CMK (cell line): Measurements from ENCODE around the gene USP7.

Experiments used
- DNase-seq: peaks from one replicate; pipeline ENCODE4 v3.0.0-alpha.2; 2010; ENCODE audit warnings: low read depth

Gene USP7

GRCh38 chr16:8899709-8900317, 63.9 kb downstream of the USP7 start:
- no peak for DNase-seq

- no peak for DNase-seq
Observed at GRCh38 chr16:8898660-8899318, 64.9 kb downstream of the USP7 start.

DNA sequence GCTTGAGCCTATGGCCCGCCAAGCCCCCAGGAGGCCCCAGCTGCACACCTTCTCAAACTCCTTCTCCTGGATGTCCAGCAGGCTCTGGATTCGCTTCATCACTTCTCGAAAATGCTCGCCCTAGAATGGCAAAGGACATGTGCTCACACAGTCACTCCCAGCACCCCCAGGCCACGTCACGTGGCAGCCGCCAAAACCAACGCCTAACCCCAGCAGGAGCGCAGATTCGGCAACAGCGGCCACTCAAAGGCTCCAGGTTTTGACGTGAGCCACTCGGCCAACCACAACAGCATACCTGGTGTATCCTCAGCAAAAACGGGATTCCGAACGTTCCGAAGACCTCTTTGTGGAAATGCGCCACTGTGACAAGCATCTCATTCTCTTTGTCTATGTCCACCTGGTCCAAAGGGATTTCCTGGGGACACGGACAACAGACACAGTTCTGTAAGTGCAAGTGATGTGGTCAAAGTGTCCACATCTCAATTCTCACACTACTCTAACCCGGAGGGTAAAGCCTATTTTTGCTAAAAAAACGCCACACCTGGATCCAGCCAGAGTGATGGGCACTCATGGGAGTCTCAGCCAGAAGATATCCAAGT, 68.9 kb downstream of the USP7 start:
- no peak for DNase-seq

GRCh38 chr16:8893976-8894690, 69.6 kb downstream of the USP7 start:
- DNase-seq: no peak

DNA sequence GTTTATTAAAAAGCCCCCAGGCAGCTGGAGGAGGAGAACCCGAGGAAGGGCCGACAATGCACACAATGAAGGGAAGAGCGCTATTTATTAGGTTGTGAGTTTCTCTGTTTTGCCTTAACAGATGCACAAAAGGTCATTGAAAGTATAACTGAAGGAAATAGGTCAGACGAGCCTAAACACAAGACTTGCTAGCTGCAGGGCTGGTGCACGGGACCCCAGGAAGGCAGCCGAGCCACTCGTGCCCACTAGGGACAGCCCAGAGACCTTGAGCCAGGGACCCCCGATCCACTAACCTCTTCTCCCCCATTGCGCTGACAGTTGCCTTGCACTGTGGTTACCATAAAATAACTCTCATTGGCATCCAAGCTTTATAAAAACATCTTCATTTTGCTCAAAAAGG, 70.3 kb downstream of the USP7 start:
- DNase-seq: no peak

DNA sequence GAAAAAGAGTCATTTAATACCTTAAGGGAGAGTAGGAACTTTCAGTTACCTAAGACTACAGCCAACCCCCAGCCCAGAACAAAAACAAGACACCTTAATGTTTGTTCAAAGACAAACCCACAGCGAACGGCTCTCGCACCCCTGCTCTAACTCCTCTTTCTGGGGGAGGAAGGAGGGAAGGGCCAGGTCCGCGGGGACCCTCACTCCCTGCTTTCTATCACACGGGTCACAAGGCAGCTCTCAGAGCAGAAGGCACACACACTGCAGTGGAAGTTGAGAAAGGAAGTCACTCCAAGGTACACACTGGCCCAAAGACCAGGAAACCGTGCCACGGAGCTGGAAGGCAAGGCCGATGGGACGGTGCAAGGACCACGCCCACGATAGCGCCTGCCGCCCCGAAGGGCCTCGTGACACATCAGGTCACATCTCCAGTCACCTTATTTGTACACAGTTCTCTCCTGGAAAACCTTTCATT, 71.6 kb downstream of the USP7 start:
- no peak for DNase-seq

DNA sequence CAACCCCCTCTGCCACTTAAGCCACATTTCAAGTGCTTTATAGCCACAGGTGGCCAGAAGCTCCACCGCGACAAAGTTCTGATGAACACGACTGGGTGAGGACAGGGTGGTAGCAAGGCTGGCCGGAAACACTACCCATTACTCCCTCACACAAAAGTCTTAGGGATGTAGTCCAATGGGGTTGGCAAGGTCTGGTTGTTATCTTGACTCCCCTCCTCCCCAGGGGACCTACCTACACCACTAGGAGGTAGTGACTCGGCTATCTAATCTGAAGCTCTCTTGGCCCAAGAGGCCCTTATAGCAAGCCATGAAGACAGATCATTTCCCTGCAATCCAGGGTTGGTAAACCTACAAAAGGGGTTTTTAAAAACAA, 73.2 kb downstream of the USP7 start:
- no peak for DNase-seq

- no peak for DNase-seq
Observed at GRCh38 chr16:8889893-8890548, 73.7 kb downstream of the USP7 start.

DNA sequence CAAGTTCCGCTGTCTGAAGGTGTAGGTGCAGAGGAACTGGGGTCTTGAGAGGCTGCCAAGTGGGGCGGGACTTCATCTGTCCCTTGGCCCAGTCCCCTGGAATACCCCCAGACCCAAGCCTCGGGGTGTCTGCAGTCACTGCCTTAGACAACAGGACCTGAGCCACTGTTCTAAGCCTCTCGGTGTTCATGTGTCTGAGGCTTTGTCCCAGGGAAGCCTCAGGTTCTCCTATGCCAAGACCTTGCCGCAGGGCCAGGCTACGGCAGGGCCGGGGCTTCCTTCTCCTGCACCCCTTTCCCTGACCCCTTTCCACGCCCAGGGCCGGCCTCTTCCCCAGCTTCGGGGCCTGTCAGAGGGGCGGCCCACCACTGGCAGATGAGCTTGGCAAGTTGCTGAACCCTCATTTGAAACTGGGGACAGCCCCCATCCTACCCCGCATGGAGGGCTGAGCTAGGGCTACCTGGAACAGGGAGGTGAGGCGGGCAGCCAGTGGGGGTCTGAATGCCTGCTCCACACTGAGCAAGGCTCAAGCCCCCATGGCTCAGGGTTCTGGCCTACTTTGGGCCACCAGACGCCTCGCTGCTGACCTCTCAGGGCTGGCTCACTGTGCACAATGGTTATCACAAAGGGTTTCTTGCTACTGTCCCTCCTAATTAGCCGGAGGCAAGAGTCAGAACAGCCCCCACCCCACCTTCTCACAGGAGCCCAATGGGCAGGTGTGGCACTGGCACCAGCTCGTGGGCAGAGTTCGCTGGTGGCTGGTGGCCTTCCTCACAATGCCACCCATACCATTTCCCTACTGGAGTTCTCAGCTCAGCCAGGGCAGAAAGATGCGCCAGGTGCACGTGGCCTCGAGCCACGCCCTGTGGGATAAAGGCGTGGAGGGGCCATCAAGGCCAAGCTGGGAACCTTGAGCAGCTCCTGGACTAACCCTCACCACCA, 74.5 kb downstream of the USP7 start:
- no peak for DNase-seq

DNA sequence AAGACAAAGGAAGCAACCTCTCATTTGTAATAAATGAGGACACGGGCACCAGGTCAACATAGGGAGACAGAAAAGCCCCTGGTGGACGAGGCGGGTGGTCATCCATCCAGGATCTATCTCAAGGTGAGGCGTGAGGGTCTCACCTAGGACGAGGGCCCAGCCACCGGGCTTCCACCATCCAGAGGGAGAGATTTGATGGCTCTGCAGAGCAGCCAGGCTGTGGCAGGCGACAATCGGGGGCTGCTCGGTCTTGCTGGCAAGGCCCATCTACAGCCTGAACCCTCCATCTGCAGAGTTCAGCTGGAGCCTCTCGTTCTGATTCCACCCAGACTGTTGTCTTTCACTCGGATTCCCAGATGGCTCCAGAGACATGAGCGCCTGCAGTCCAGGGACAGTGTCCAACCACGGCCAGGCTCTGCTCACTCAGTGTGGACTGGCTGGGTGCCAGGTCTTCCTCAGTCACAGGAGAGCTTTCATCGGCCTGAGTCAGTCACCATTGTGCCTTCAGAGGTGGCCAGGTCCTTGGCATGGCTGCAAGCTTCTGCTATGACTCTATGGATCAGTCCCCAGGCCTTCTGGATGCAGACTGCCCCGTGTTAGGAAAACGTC, 75.7 kb downstream of the USP7 start:
- DNase-seq: no peak

DNA sequence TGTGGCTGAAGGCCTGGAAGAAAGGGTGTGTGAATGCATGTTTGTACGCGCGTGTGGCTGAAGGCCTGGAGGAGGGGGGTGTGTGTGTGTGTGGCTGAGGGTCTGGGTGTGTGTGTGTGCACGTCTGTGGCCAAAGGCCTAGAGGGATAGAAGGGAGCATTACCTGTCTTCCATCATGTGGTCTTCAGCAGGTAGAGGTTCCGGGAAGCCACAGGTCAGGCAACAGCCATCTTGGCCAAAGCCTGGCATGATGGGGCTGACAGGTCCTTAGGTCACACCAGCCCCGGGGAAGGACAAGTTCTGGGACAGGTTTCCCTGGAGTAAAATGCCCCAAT, 76.3 kb downstream of the USP7 start:
- no peak for DNase-seq

DNA sequence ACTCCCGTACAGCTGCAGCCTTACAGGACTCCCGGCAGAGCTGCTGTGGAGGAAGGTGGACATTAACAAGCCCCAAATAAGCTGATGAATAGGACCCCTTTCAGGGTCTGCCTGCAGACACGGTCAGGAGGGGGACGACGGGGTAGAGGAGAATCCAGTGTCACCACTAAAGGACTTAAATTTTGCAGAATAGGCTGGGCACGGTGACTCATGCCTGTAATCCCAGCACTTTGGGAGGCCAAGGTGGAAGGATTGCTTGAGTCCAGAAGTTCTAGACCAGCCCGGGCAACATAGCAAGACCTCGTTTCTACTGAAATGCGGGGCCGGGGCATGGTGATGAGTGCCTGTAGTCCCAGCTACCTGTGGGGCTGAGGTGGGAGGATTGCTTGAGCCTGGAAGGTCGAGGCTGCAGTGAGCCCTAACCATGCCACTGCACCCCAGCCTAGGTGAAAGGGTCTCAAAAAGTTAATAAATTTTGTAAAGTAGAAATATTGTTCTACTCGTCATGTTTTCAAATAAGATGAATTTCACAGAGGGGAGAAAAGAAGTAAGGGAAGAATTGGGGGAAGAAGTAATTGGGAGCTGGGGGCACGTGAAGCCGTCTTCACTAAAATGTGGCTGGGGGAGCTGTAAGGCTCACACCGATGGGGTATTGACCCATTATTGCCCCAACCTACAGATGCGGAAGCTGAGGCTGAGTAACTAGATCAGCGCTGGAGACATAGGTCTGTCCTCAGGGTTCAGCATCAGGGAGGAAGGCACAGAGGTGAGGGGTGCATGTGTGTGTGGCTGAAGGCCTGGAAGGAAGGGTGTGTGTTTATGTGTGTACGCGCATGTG, 76.9 kb downstream of the USP7 start:
- no peak for DNase-seq

DNA sequence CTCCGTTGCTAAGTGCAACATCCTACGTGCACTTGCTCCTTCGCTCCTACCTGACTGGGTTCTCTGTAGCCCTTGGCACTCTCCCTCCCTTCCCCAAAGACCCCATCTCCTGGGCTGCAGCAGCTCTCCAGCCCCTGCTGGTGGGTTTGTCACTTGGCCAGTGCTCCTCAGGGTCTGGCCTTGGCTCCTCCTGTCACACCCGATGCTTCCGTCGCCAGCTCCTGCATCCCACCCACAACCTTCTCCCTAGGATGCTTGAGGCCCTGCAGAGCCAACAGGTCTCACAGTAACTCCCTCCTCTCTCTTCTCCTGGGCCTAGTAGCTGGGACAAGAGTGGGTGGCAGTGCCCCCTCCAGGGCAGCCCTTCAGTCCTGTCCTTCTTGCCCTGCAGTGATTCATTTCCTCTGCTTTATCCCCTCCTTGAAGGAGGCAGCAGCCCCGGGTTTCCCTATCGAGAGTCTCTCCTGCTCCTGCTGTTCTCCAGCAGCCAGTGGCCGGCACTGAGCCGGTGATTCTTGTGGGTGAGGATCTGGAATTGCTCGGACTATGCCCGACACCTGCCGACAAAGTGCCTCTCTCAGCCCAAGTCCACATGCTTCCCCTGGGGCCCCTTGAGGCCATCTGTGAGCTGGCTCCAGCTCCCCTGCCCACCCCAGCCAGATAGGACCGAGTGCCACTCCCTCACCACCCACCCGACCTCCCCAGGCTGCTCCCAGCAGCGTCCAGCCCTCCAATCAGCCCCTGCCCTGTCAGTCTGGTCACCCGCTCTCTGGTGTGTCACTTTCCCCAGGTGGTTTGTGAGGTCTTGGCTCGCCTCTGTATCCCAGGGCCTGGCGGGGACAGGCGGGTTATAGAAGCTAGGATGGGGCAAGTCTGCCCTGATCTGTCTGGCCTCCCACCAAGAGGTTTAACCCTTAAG, 77.8 kb downstream of the USP7 start:
- DNase-seq: no peak

DNA sequence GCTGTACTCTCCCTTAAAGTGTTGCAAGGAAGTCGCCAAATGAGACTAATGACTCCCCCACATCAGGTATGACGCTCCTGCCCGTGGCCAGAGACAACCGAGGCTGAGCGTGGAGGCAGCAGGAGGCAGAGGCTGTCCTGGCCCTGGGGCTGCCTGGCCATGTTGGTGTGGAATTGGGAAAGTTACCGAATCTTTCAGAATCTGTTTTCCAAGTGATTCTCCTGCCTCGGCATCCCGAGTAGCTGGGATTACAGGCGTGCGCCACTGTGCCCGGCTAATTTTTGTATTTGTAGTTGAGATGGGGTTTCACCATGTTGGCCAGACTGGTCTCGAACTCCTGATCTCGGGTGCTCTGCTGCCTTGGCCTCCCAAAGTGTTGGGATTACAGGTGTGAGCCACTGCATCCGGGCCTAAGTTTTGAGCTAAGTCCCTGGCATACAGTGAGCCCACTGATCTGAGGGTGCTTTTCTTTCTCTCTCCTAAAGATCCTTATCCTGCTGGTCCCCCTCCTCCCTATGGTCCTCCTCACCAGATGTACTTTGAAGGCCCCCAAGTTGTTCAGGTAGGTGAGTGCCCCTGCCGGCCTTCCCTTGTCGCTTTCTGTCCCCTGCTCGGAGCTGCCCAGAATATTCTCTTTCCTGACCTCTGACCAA, 80.9 kb downstream of the USP7 start:
- DNase-seq: no peak

GRCh38 chr16:8882041-8882617, 81.6 kb downstream of the USP7 start, which contains the start of gene LITAFD:
Gene LITAFD, plus strand, starts transcription at chr16:8882351. Its CDS starts 2,005 bp downstream, at chr16:8884356.
- no peak for DNase-seq

DNA sequence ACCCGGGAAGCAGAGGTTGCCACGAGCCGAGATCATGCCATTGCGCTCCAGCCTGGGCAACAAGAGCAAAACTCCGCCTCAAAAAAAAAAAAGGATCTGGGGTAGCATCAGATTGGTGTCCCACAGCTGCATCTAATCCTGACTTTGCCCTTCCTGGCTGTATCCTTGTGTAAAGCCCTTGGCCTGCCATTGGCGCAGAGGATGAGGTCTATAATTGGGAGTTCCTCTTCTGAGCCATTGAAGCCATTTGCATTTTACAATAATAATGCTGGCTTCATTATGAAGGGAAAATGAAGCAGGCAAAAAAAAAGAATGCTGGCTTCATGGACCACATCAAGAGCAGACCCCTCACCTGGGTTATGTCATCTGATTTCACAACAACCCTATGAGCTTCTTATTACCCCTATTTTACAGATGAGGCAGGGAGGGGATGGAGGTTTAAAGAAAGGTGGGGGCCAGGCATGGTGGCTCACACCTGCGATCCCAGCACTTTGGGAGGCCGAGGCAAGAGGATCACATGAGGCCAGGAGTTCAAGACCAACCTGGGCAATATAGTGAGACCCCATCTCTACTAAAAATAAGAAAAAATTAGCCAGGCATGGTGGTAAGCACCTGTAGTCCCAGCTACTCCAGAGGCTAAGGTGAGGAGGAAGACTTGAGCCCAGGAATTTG, 82.7 kb downstream of the USP7 start:
- no peak for DNase-seq

DNA sequence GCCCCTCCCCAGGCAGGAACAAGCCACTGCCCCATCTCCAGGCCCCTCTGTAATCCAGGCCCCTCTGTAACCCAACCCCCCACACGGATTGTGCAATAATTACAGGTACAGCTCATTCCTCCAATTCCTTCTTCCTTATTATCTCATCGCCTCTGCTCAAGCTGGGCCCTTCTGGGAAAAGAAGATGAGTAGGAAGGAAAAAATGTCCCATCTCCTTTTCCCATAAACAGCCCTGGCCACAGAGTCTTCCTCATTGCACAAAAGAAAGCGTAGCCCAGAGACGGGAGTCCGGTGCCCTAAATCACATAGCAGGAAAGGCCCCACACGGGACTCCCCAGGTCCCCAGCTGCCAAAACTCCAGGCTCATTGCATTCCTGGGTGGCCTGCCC, 85.2 kb downstream of the USP7 start:
- DNase-seq: no peak
